HG03378 (cell line): ENCODE results near the gene SGPP1.
"Not testable (repeated sequence)": the region's sequence is repeated elsewhere in the genome, so short reads cannot be mapped to it uniquely, and the experiment has no call there.

ENCODE experiments used
- ATAC-seq: cut with Tn5 transposase; IDR thresholded peaks from one replicate; pipeline ENCODE4 v1.9.1; 2021; ENCODE audit warnings: mild to moderate bottlenecking, moderate library complexity; ENCODE audit not compliant: unreplicated experiment

The SGPP1 gene

GRCh38 chr14:63642656-63643382 lies 85.0 kb downstream of the SGPP1 start:
- ATAC-seq: no peak

DNA sequence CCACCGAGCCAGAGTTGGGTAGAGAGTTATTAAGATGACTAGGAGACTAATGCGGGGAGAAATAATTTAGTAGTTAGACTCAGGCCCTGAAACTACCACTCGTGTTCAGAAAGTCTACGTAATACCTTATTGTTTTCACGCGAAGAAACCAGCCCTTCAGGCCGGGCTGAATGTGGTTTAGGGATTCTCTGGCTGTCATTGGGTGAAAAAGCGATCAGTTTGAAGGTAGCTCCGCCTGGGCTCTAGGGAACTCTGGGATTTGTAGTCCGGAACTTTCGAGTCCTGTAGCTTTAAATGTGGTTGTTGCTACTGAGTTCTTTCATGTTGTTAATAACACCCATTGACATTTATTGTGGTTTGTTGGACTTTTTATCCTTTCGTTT lies 85.6 kb downstream of the SGPP1 start:
- peak; percentile 61 for ATAC-seq

GRCh38 chr14:63641473-63642228 lies 86.2 kb downstream of the SGPP1 start, which contains the start of gene WDR89:
TSS of gene WDR89 (minus strand) at chr14:63641871. CDS start at chr14:63599942, 41,929 bp downstream.
- ATAC-seq: peak; percentile 83

DNA sequence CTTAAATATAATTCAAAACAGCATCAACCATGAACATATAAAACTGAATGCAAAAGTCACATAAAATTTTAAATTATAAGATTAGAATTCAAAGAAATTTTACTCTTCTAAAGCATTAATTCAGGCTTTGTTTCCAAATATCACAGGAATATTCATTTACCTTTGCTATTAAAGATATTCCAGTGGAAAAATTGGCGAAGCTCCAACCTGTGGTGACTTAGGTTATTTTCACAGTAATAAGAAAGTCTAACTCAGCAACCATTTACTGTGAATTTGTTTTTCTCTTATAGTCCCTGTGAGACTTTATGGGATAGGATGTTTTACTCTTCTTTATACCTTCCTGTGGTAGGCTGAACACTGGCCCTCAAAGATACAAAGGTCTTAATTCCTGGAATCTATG lies 89.4 kb downstream of the SGPP1 start:
- ATAC-seq: no peak

DNA sequence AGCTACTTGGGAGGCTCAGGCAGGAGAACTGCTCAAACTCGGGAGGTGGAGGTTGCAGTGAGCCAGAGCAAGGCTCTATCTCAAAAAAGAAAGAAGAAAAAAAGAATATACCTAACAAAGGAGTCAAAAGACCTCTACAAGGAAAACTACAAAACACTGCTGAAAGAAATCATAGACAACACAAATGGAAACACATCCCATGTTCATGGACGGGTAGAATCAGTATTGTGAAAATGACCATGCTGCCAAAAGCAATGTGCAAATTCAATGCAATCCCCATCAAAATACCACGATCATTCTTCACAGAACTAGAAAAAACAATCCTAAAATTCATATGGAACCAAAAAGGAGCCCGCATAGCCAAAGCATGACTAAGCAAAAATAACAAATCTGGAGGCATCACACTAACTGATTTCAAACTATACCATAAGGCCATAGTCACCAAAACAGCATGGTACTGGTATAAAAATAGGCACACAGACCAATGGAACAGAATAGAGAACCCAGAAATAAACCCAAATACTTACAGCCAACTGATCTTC lies 91.7 kb downstream of the SGPP1 start:
- ATAC-seq: not testable (repeated sequence)
